HS-5 (cell line): ENCODE data around the gene TFF3.

Experiments
- DNase-seq: peaks from one replicate; pipeline ENCODE4 v3.0.0-alpha.2; 2012; ENCODE audit warnings: low read depth

The TFF3 gene

DNA sequence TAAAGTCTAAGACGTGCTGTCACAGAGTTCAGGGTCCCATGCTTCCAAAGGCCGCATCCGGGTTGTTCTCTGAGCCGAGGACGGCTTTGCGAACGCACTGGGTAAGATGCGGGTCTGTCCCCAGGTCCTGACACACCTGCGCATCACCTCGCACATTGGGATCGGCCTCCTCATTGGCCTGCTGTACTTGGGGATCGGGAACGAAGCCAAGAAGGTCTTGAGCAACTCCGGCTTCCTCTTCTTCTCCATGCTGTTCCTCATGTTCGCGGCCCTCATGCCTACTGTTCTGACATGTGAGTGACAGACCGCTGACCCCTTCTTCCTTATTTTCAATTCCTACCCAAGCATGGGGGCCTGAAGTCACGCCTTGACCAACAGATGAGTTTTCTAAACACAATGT, 25.3 kb downstream of the TFF3 start:
- no peak for DNase-seq

DNA sequence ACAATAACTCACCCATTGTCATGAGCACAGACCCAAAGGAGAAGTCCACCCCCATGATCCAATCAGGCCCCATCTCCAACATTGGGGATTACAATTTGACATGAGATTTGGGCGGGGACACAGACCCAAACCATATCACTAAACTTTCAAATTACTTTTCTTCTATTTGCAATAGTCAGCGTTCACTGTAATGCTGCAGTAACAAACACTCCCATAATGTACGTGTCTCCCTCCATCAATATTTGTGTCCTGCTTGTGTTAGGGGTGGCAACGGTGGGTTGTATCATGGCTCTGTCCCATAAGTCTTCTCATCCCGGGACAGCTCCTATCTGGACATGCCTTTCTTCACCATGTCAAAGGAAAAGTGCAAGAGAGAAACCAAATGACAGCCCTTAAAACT, 26.2 kb downstream of the TFF3 start:
- DNase-seq: no peak

DNA sequence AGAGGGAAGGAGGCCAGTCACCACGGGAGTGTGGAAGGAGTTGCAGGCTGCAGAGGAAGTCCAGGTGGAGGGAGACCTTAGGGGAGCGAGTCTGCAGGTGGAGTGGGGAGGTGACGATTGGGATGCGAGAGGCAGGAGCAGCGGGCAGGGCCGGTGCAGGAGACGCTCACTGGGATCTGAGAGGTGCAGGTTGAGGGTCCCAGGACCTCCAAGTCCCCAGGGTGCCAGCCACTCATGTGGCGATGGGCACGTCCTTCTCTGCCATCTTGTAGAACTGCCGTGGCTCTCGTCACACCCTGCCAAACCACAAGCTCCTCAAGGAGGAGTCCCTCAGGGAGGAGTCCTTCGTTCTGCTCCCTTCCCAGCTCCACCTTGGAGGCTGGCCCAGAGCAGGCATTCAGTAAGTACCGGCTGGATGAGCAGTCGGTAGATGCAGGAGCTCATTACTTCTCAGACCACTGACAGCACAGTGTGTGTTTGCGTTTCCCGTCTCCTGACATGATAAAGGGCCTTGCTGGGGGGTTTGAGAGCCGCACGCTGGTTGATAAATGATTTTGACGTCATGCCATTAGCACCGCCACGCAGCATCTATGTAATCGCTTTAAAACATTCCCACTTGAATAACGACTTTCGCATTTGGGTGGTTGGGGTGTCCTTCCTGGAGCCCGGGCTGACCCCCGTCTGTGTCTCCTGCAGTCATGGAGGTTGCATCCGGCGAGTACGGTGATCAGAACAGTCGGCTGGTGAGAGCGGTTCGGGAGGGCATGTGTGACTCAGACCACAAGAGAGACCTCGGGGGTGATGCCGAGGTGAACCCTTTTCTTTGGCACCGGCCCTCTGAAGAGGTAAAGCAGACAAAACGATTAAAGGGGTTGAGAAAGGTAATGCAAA, 27.8 kb downstream of the TFF3 start:
- DNase-seq: no peak

DNA sequence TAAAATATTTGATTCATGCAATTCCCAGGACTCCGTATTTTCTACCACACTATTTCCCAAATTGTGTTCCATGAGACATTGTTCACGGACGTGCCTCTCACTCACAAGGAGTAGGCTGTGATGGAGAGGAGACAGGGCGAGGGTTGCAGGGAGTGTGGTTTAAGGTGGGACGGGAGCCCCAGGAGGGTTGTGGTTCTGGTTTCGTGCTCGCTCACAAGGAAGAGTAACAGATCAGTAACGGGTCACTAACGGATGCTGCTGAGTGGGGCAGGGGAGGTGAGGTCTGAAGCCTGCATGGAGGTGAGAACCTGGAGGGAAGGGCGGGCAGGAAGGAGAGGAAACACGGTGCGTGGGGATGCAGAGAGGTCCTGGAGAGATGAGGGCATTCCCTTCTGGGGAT, 28.8 kb downstream of the TFF3 start:
- no peak for DNase-seq

DNA sequence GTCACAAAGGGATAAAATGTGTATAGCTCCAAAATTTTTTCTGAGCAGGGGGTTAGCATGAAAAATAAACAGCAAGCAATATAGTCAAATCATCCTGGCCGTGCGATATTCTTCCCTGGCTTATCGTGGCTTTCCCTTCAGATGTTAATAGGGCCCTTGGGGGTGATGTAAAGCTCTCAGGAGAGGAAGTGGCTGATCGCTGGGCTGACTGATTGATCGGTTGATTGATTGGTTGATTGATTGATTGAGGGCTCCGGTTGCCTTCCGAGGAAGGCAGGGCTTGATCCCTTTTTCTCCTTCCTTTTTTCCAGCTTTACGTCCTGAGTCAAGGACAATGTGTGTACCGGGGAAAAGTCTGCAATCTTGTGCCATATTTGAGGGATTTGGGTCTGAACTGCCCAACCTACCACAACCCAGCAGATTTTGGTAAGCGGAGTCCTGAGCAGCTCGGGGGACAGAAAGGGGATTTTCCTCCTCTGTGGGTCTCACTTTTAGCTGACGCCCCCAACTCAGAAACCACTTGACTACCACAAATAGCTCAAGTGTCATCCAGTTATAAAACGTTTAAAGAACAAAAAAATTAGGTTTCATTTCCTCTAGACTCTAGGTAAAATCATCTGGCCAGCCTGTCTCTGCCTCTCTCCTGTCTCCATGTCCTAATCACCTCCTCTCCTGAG, 29.5 kb downstream of the TFF3 start:
- DNase-seq: no peak

DNA sequence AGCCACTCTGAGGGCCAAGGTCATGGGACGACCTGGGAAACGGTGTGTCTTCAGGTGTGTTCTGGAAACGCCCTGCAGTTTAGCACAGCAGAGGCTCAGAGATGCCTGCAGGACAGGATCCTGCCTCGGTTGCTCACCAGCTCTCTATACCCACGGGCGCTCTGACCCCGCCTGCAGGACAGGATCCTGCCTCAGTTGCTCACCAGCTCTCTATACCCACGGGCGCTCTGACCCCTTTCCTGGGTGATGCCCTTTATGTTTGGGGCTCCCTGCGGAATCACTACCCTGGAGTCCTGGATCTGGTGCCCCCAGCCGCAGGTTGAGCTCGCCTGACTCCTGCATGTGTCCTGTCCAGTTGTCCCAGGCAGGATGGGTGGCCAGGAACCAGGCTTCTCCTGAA, 32.5 kb downstream of the TFF3 start:
- DNase-seq: no peak

DNA sequence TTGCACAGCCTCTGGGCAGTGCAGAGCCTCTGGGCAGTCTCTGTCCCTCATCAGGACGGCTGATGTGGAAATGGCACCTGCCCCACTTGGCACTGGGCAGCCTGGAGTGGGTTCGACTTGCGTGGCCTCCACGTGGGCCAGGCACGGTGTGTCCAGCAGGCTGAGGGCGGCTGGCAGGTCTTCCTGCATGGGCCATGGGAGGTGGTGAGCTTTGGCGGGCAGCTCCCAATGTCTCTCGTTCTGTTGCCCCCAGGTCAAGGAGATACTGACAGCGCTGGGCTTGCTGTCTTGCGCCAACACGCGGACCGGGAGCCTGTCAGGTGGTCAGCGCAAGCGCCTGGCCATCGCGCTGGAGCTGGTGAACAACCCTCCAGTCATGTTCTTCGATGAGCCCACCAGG, 33.2 kb downstream of the TFF3 start:
- no peak for DNase-seq

DNA sequence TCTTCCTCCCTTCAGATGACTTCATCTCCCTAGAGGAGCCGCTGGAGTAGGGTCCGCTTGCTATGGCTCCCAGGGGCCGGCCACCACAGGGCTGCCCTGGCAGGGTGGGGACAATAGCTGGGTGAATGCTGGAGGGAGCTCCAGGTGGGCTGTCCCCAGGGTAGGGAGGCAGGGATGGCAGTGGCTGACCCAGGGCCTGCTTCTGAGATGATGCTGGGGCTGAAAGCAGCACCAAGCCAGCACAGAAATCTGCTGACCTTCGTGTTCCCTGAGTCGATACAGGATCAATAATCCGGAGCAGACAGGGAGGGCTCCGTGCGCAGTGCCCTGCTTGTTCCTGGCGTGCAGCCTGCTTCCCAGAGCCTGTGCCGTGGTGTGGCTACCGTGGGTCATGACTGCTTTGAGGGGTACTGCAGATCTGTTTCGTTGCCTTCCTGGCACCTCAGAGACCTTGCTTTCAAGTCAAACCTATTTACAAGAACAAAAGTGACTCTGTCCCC, 34.0 kb downstream of the TFF3 start:
- no peak for DNase-seq

DNA sequence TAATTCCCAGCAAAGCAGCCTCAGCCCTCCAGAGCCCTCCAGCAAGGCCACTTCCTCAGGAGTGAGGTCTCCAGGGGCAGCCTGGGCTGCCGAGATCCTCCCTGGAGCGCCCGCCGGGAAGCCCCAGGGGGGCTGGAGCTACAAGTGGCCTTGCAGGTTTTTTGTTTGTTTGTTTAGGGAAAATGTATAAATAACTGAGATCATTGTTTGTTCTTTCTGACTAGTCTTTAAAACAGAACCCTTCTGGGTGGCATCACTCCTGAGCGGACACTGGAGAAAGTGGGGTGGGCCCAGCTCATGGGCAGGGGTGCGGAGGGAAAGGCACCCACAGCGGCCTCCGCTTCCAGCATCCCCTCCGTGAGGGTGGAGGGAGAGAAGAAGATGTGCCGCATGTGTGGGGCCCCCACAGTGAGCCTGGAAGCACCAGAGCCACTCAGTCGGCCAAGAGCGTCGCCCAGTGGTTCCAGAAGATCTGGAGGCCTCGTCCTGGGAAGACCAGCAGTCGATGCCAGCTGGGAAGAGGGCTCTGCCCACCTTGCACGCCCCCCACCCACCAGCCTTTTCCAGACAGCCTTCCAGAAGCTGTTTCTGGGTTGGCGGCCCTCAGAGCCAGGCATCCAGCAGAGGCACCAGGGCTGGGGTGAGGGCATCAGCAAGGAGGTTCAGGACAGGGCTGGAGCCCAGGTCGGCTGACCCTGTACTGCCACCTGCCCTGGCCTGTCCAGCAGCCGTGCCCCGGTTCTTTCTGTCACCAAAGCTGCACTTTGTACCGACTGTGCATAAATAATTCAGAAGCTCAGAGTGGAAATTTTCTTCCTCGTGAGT, 34.6 kb downstream of the TFF3 start:
- no peak for DNase-seq

DNA sequence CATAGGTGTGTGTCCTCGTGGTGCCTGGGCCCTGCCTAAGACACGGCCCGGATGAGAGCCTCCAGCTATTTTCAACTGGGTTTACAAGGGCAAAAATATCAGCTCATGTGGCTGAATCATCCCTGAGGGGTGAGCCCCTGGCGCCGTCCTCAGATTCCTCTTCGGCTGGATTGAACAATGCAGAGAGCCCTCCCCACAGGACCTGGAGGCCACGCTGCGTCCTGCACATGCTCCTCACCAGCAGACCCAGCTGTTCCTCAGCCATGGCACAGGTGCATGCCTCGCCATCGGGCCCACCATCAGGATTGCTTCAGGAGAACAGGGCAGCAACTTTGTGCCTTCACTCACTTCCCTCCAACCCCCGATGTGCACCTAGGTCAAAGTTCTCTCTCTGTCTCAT, 35.3 kb downstream of the TFF3 start:
- DNase-seq: no peak

DNA sequence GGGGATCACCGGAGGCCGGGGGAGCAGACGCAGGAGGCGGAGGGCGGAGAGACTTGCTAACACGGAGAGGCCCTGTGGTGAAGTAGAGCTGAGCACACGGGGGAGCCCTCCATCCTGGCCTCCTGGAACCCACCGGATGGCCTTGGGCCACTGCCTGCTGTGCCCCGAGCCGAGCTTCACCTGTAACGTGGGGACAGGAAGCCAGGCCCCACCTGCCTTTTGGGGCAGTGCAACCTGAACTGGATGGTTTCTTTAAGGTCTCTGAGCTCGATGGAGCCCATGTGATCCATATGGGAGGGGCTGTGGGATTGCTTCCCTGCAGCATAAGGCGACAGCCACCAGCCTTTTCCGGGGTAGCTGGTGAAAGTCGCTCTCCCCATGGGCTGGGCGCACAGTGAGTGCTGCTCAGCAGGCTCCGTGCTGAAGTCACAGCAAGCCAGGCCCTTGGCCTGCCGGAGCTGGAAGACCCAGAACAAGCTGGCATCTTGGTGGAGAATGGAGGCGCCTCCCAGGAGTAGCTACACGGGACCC, 35.8 kb downstream of the TFF3 start:
- DNase-seq: no peak

DNA sequence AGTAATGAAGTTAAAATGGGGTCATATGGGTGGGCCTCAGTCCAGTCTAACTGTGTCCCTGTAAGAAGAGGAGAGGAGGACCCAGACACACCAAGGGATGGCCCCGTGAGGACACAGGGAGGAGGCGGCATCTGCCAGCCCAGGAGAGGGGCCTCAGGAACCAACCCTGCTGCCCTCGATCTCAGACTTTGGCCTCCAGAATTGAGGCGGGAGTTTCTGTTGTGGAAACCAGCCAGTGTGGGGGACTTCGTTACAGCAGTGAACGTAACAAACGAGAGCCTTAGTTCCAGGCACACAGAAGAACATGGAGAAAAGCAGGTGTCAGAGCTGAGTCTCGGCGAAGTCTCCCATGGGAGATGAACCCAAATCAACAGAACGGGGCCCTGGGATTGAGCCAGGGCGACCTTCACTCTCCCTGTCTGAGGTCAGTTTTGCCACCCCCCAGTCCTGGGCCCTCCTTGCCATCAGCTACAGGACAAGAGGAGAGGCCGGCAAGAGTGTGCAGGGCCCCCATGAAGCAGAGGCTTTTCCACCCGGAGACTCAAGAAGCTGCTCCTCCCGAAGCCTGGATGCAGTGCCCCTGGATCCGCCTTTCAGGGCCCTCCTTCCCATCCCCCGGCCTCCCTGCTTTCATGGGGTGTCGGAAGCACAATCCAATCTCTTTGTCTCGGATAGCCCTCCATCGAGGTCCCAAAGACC, 36.6 kb downstream of the TFF3 start:
- no peak for DNase-seq

DNA sequence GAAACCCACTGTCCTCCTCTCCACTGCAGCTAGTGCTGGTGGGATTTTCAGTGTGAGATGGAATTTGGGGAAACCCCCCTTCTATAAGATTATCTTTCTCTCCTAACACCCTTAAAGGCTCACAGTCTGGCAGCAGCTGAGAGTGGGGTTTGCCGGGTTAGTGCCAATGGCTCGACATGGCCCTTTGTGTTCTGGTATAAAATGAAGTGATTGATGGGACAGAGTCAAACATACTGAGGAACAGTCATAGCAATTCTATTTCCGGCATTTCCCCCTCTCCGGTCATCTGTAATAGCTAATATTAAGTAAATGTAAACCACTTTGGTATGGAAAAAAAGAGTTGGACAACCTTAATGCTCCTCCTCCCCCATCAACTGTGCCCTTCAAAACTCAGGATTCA, 37.6 kb downstream of the TFF3 start:
- no peak for DNase-seq

DNA sequence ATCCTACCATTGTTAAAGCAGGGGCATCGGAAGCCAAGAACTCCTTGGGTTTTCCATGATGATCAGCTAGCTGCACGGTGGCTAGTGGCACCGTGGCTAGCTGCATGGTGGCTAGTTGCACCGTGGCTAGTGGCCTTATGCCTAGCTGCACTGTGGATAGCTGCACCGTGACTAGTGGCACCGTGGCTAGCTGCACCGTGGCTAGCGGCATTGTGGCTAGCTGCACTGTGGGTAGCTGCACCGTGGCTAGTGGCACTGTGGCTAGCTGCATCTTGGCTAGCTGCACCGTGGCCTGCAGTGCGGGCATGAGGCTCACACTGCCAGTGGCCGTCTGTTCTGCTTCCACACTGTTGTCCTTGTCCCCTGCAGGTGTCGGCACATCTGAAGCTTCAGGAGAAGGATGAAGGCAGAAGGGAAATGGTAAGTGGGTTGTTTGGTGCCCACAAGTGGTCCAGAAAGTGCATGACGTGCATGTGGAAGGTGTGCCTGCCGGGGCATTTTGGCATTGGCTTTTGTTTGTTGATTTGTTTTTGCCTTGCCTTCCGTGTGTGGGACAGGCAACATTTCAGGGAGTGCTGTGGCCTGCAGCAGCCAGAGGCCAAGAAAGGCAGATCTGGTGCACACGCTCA, 38.6 kb downstream of the TFF3 start:
- no peak for DNase-seq

DNA sequence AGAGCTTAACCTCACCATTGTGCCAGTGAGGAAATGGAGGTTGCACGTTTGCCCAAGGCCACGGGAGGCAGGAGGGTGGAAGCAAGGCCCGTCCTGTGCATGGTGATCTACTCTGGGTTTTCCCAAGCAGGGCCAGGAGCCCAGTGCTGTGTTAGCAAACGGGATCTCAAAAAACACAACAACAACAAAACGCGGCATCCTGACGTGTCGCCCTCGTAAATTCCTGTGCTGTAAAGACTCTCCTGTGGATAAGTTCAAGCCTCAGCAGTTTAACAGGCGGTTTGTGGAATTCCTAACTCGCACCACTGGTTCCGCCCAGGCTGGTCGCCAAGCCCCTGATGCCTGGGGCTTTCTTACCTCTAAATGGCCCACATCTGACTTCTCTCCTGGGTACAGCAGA, 39.1 kb downstream of the TFF3 start:
- DNase-seq: no peak

DNA sequence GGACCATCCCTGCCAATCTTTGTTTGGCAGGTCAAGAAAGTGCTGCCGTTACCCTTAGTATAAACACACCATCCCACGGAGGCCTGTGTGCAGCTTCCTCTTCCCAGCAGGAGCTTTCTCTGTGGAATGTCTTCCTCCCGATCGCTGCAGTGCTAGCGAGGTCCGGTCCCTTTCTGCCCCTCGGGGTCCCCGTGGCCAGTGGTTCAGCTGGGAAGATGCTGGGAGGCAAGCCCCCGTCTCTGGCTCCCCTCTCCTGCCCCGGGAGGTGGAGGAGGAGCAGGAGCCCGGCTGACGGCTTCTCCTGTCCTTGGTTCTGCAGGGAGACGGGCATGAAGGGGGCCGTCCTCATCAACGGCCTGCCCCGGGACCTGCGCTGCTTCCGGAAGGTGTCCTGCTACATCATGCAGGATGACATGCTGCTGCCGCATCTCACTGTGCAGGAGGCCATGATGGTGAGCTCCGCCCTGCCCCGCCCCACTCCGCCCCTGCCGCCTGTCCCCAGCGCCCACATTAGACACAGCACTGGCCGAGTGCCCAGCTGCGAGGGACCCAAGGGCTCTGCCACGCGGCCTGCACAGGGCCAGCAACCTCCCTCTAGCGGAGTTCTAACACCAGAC, 42.1 kb downstream of the TFF3 start:
- no peak for DNase-seq

DNA sequence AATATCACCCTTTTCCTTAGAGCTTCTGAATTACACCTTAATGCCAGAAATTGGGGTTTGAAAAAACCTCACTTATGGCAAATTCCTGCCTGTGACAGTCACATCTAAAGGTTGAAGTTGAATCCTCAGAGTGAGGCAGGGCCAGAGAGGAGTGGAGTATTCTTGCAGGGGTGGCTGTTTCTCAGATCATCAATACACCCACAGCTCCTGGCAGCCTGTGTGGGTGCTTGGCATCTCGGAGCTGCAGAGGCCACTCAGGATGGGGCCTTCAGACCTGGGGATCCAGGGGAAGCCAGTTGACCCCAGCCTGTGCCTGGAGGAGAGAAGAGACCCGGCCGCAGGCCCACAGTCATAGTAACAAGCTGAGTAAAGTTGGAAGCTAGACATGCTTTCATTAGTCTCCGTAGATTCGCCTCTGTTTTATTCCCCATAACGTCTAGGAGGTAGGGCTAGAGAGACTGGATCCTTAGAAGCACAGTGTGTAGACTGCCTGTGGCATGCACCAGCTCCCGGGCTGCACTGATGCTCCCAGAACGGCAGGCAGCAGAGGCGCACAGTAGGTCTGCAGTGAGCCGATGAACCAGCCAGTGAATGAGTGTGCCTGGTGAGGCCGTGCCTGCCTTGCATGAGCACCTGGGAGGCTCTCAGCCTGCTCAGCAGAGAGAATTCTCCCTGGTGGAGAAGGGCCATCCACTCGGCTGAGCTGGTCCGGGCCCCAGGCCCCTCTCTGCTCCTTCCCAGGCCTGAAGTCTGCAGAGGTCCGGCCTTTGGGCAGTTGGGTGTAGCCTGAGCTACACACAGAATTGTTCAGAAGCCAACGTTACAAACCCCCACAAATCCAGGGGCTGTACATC, 42.9 kb downstream of the TFF3 start:
- DNase-seq: no peak

DNA sequence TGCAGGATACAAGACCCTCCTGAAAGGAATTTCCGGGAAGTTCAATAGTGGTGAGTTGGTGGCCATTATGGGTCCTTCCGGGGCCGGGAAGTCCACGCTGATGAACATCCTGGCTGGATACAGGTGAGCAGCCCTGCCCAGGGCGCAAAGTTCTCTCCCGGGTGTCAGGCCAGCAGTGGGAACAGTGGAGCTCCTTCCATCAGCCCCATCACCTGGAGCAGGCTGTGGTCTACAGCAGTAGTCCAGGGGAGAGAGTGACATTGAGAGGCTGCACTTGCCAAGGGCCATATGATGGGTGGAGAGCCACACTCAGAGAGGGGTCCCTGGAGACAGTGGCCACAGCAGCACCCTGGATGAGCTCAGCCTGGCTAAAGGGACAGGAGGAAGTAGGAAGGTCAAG, 44.1 kb downstream of the TFF3 start:
- DNase-seq: no peak

DNA sequence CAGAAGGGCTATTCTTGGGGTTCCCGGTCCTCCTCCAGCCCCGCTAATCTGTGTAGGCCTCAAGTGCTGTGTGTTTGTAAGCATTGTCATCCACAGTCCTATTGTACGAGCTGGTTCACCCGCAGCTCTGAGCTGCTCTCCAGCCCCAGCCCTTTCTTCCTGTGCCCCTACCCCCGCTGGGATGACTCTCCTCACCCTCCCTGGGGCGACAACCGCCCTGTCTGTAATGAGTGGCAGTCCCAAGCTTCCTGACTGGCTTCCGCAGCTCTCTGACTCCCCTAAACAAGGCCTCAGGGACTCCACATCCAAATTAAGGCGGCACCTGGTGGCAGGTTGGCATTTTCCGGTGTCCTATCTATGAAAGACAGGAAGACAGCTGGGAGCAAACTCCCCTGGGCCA, 45.8 kb downstream of the TFF3 start:
- DNase-seq: no peak
